Measurements from ENCODE around the gene SUMF2.
A peak's percentile ranks its signal among the peaks of the same experiment; 100 is the strongest.

The SUMF2 gene

DNA sequence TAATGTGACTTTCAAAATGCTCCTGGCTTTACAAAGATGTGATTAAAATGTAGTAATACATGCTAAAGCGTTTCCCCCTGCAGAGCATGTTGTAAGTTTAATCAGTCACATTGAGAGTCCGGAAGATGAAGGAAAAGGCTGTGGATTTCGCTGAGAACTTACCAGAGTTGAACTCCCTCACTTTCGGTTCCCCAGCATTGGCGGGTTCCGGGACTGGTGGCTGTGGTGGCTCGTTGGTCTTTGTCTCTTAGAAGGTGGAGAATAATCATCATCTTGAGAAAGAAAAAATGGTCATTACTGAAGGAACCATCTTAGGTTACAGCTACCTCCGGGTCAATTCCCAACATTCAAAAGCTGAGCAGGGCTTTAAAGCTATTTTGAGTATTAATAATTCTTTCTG, 61.7 kb downstream of the SUMF2 start:
- peaks cover 6% of the 10 kb centered on the region; the same call in 1 of the 2 replicates for H3F3A ChIP-seq (ENCODE audit: insufficient read depth)
- no peak for TF ChIP-seq EZH2phosphoT487 (conservative IDR thresholded peaks at IDR 0.05; ENCODE audit: low read length)
- TF ChIP-seq CTCF (IDR thresholded peaks at IDR 0.05; ENCODE audit: insufficient read depth, low read length, poor library complexity, severe bottlenecking) = no peak
- H3K27ac ChIP-seq (ENCODE audit: low read depth, low read length) = peak overlapping the region; percentile 17; the same call in 1 of the 2 replicates
- H3K4me3 ChIP-seq (ENCODE audit: insufficient read depth, low read length, poor library complexity, severe bottlenecking) = no peak overlapping the region
- H3K79me2 ChIP-seq (ENCODE audit: insufficient read depth, low read length) = no peaks in the 10 kb centered on the region
- H3K9me2 ChIP-seq (replicated peaks; ENCODE audit: insufficient read depth, low read length) = no peaks in the 10 kb centered on the region
- no peaks in the 10 kb centered on the region for H3K27me3 ChIP-seq (ENCODE audit: low read length)
- H3K9ac ChIP-seq (ENCODE audit: low read length) = no peak overlapping the region
- no peaks in the 10 kb centered on the region for H3K9me3 ChIP-seq (ENCODE audit: insufficient read depth, low read length)
- H4K20me1 ChIP-seq (ENCODE audit: low read depth, low read length) = no peaks in the 10 kb centered on the region
- no peak overlapping the region for H2AFZ ChIP-seq (ENCODE audit: low read depth, low read length, severe bottlenecking)
- H3K4me2 ChIP-seq (ENCODE audit: low read depth, low read length, poor library complexity, severe bottlenecking) = peak overlapping the region; percentile 24
- H3K36me3 ChIP-seq (ENCODE audit: low read length) = no peaks in the 10 kb centered on the region

GRCh38 chr7:56127241-56127975, 63.3 kb downstream of the SUMF2 start:
- H4K20me1 ChIP-seq (ENCODE audit: low read depth, low read length) = no peaks in the 10 kb centered on the region
- H3K27me3 ChIP-seq (ENCODE audit: low read length) = no peaks in the 10 kb centered on the region
- no peak overlapping the region for H3K4me3 ChIP-seq (ENCODE audit: insufficient read depth, low read length, poor library complexity, severe bottlenecking)
- no peaks in the 10 kb centered on the region for H3K79me2 ChIP-seq (ENCODE audit: insufficient read depth, low read length)
- H3K9me3 ChIP-seq (ENCODE audit: insufficient read depth, low read length) = no peaks in the 10 kb centered on the region
- no peak for TF ChIP-seq EZH2phosphoT487 (conservative IDR thresholded peaks at IDR 0.05; ENCODE audit: low read length)
- no peak for TF ChIP-seq CTCF (IDR thresholded peaks at IDR 0.05; ENCODE audit: insufficient read depth, low read length, poor library complexity, severe bottlenecking)
- no peaks in the 10 kb centered on the region for H3K9me2 ChIP-seq (replicated peaks; ENCODE audit: insufficient read depth, low read length)
- peaks cover 6% of the 10 kb centered on the region; the same call in 1 of the 2 replicates for H3F3A ChIP-seq (ENCODE audit: insufficient read depth)
- H3K36me3 ChIP-seq (ENCODE audit: low read length) = no peaks in the 10 kb centered on the region
- H3K27ac ChIP-seq (ENCODE audit: low read depth, low read length) = peak overlapping the region; percentile 54
- H3K4me2 ChIP-seq (ENCODE audit: low read depth, low read length, poor library complexity, severe bottlenecking) = peak overlapping the region; percentile 17
- no peak overlapping the region for H3K9ac ChIP-seq (ENCODE audit: low read length)
- no peak overlapping the region for H2AFZ ChIP-seq (ENCODE audit: low read depth, low read length, severe bottlenecking)
